H9 (cell line): ENCODE measurements around the gene RCSD1. TPM values are rescaled to one million over a fixed set of nuclear protein-coding genes. Genes with fewer than 3 reads are reported as not detected.

ENCODE experiments used
- DNase-seq: peaks from one replicate; pipeline ENCODE4 v3.0.0-alpha.2; 2017
- H2AFZ ChIP-seq: one replicate; pipeline ENCODE4 v1.6.1; 2013; ENCODE audit warnings: mild to moderate bottlenecking, low read length, control low read depth, moderate library complexity
- H2AK5ac ChIP-seq: 2 replicates; pipeline ENCODE4 v1.6.1; 2013; ENCODE audit warnings: low read length, control low read depth, mixed read lengths; ENCODE audit not compliant: insufficient read length
- H2BK120ac ChIP-seq: one replicate; pipeline ENCODE4 v1.6.1; 2013; ENCODE audit warnings: low read depth, mild to moderate bottlenecking, low read length, control low read depth, inconsistent platforms; ENCODE audit not compliant: poor library complexity, severe bottlenecking
- H2BK12ac ChIP-seq: 2 replicates; pipeline ENCODE4 v1.6.1; 2013; ENCODE audit warnings: low read length, control low read depth, mixed read lengths, low read depth; ENCODE audit not compliant: insufficient read length
- H2BK15ac ChIP-seq: 2 replicates; pipeline ENCODE4 v1.6.1; 2013; ENCODE audit warnings: low read depth, low read length, control low read depth
- H2BK20ac ChIP-seq: one replicate; pipeline ENCODE4 v1.6.1; 2013; ENCODE audit warnings: low read depth, mild to moderate bottlenecking, low read length, control low read depth, inconsistent platforms; ENCODE audit not compliant: poor library complexity, severe bottlenecking
- H2BK5ac ChIP-seq: 2 replicates; pipeline ENCODE4 v1.6.1; 2013; ENCODE audit warnings: low read length, control low read depth, mixed read lengths; ENCODE audit not compliant: insufficient read length
- H3K14ac ChIP-seq: 2 replicates; pipeline ENCODE4 v1.6.1; 2013; ENCODE audit warnings: low read length, control low read depth; ENCODE audit not compliant: insufficient read depth
- H3K18ac ChIP-seq: 2 replicates; pipeline ENCODE4 v1.6.1; 2013; ENCODE audit warnings: low read depth, mild to moderate bottlenecking, mixed read lengths, low read length, control low read depth; ENCODE audit not compliant: insufficient read length
- H3K23ac ChIP-seq: 2 replicates; pipeline ENCODE4 v1.6.1; 2013; ENCODE audit warnings: low read length, control low read depth, mixed read lengths, low read depth; ENCODE audit not compliant: insufficient read length
- H3K23me2 ChIP-seq: 2 replicates; pipeline ENCODE4 v1.6.1; 2013; ENCODE audit warnings: low read depth, mild to moderate bottlenecking, mixed read lengths, low read length, control low read depth; ENCODE audit not compliant: insufficient read length, poor library complexity, severe bottlenecking
- H3K27ac ChIP-seq: 2 replicates; pipeline ENCODE4 v1.5.1; 2013; ENCODE audit warnings: low read length, control low read depth, mixed read lengths, low read depth; ENCODE audit not compliant: insufficient read length
- H3K27me3 ChIP-seq: 2 replicates; pipeline ENCODE4 v1.6.1; 2013; ENCODE audit warnings: low read length, control low read depth, inconsistent platforms; ENCODE audit not compliant: insufficient read depth
- H3K4ac ChIP-seq: 2 replicates; pipeline ENCODE4 v1.6.1; 2013; ENCODE audit warnings: low read depth, mild to moderate bottlenecking, control low read depth, inconsistent platforms, low read length, moderate library complexity
- H3K4me1 ChIP-seq: 2 replicates; pipeline ENCODE4 v1.6.1; 2013; ENCODE audit warnings: low read length, control low read depth, inconsistent platforms; ENCODE audit not compliant: insufficient read depth
- H3K4me2 ChIP-seq: 2 replicates; pipeline ENCODE4 v1.6.1; 2013; ENCODE audit warnings: low read length, control low read depth, mixed read lengths; ENCODE audit not compliant: insufficient read length, insufficient read depth
- H3K56ac ChIP-seq: 2 replicates; pipeline ENCODE4 v1.6.1; 2013; ENCODE audit warnings: low read depth, mild to moderate bottlenecking, mixed read lengths, low read length, control low read depth; ENCODE audit not compliant: insufficient read length
- H3K79me1 ChIP-seq: 2 replicates; pipeline ENCODE4 v1.6.1; 2013; ENCODE audit warnings: low read depth, mild to moderate bottlenecking, moderate library complexity, low read length, control low read depth, inconsistent platforms; ENCODE audit not compliant: insufficient read depth, poor library complexity, severe bottlenecking
- H3K79me2 ChIP-seq: 2 replicates; pipeline ENCODE4 v1.6.1; 2013; ENCODE audit warnings: low read length, control low read depth, inconsistent platforms; ENCODE audit not compliant: insufficient read depth
- H3K9ac ChIP-seq: 2 replicates; pipeline ENCODE4 v1.6.1; 2013; ENCODE audit warnings: low read length, control low read depth, mixed read lengths; ENCODE audit not compliant: insufficient read length; ENCODE audit errors: extremely low read depth
- H3K9me3 ChIP-seq: one replicate; pipeline ENCODE4 v1.6.1; 2013; ENCODE audit warnings: low read depth, low read length, inconsistent platforms; ENCODE audit not compliant: control insufficient read depth
- H3T11ph ChIP-seq: one replicate; pipeline ENCODE4 v1.6.1; 2013; ENCODE audit warnings: mild to moderate bottlenecking, low read length, control low read depth, inconsistent platforms
- H4K20me1 ChIP-seq: one replicate; pipeline ENCODE4 v1.6.1; 2013; ENCODE audit not compliant: control insufficient read depth, insufficient read length, insufficient read depth
- H4K5ac ChIP-seq: 2 replicates; pipeline ENCODE4 v1.6.1; 2013; ENCODE audit warnings: low read depth, mild to moderate bottlenecking, mixed read lengths, low read length, control low read depth; ENCODE audit not compliant: insufficient read length
- H4K8ac ChIP-seq: replicated peaks from 2 replicates; pipeline ENCODE4 v1.6.1; 2013; ENCODE audit warnings: low read length, control low read depth, mixed read lengths, low read depth; ENCODE audit not compliant: insufficient read length
- H4K91ac ChIP-seq: 2 replicates; pipeline ENCODE4 v1.6.1; 2013; ENCODE audit warnings: low read depth, mild to moderate bottlenecking, moderate library complexity, mixed read lengths, low read length, control low read depth; ENCODE audit not compliant: insufficient read length
- H3K27ac Mint-ChIP-seq, 3 experiments: 2 replicates in 2 of 3; 3 replicates in 1 of 3; pipeline ENCODE4 v1.8.0; 2020 to 2021; ENCODE audit warnings: mixed read lengths in 3 of 3, mild to moderate bottlenecking in 1 of 3, moderate library complexity in 1 of 3
- H3K27me3 Mint-ChIP-seq: 2 replicates; pipeline ENCODE4 v1.8.0; 2021; ENCODE audit warnings: low read depth, mild to moderate bottlenecking, moderate library complexity, mixed read lengths
- H3K36me3 Mint-ChIP-seq, 3 experiments: 2 replicates in 2 of 3; 3 replicates in 1 of 3; pipeline ENCODE4 v1.8.0; 2020 to 2021; ENCODE audit warnings: low read depth in 3 of 3, mixed read lengths in 3 of 3; ENCODE audit not compliant: insufficient read depth in 1 of 3
- H3K4me1 Mint-ChIP-seq, 2 experiments: 2 replicates each; pipeline ENCODE4 v1.8.0; 2020; ENCODE audit warnings: mixed read lengths in 2 of 2
- H3K4me3 Mint-ChIP-seq, 2 experiments: 2 replicates in 1 of 2; 3 replicates in 1 of 2; pipeline ENCODE4 v1.8.0; 2020 to 2021; ENCODE audit warnings: mild to moderate bottlenecking in 2 of 2, mixed read lengths in 2 of 2, moderate library complexity in 1 of 2
- H3K9me3 Mint-ChIP-seq, 2 experiments: 2 replicates in 1 of 2; 3 replicates in 1 of 2; pipeline ENCODE4 v1.8.0; 2020; ENCODE audit warnings: mild to moderate bottlenecking in 2 of 2, mixed read lengths in 2 of 2, moderate library complexity in 1 of 2
- CTCF ChIP-seq: fragments of 200-600 bp; sonication (generic); conservative IDR thresholded peaks from 3 replicates; pipeline ENCODE4 v1.8.0; 2021; ENCODE audit warnings: antibody characterized with exemption, mild to moderate bottlenecking
- WGBS: extraction: QIAGEN DNeasy Blood & Tissue Kit; methylation state at CpG from one replicate; pipeline ENCODE4 v1.1.7; 2013; ENCODE audit warnings: missing lambda C conversion rate, low lambda C conversion rate, mixed read lengths; ENCODE audit not compliant: insufficient read length; ENCODE audit errors: extremely low coverage; 5-methylcytosine and 5-hydroxymethylcytosine counted together
- total RNA-seq: library from RNA; stranded (reverse); gene quantifications from 2 replicates; pipeline ENCODE4 v1.2.1, GENCODE V29; 2021

RCSD1 gene
- total RNA-seq, 1 experiment from 2014 or later: 0.13 TPM

GRCh38 chr1:167658574-167659328 lies 28.7 kb downstream of the RCSD1 start:
- no peak overlapping the region for H3K56ac ChIP-seq
- H3K27ac Mint-ChIP-seq: no peak overlapping the region
- H3K79me2 ChIP-seq: no peaks in the 10 kb centered on the region
- TF ChIP-seq CTCF: no peak
- no peaks in the 10 kb centered on the region for H4K20me1 ChIP-seq
- no peaks in the 10 kb centered on the region for H3K27me3 ChIP-seq
- H3K27ac ChIP-seq: no peak overlapping the region
- no peak overlapping the region for H3K18ac ChIP-seq
- H3K9ac ChIP-seq: no peak overlapping the region
- no peak overlapping the region for H3T11ph ChIP-seq
- H4K8ac ChIP-seq: no peak overlapping the region
- H2BK20ac ChIP-seq: no peak overlapping the region
- H3K36me3 Mint-ChIP-seq: no peaks in the 10 kb centered on the region
- no peak overlapping the region for H3K23ac ChIP-seq
- peaks cover 5 to 9% of the 10 kb centered on the region in 2 experiments; a peak in 3 of 4 replicates for H3K4me1 Mint-ChIP-seq
- no peaks in the 10 kb centered on the region for H3K4me1 ChIP-seq
- H2BK5ac ChIP-seq: no peak overlapping the region
- no peak overlapping the region for H2BK12ac ChIP-seq
- no peak overlapping the region for H3K14ac ChIP-seq
- no peaks in the 10 kb centered on the region for H3K23me2 ChIP-seq
- H3K9me3 ChIP-seq: no peaks in the 10 kb centered on the region
- no peak overlapping the region for H2BK120ac ChIP-seq
- no peaks in the 10 kb centered on the region for H3K79me1 ChIP-seq
- no peak for DNase-seq
- H3K9me3 Mint-ChIP-seq: no peaks in the 10 kb centered on the region
- peaks cover 12% of the 10 kb centered on the region; the same call in 1 of the 2 replicates for H3K27me3 Mint-ChIP-seq
- H4K91ac ChIP-seq: no peak overlapping the region
- no peak overlapping the region for H3K4ac ChIP-seq
- H2AK5ac ChIP-seq: no peak overlapping the region
- H2AFZ ChIP-seq: no peak overlapping the region
- no peak overlapping the region for H2BK15ac ChIP-seq
- H3K4me3 Mint-ChIP-seq: no peak overlapping the region
- no peak overlapping the region for H3K4me2 ChIP-seq
- no peak overlapping the region for H4K5ac ChIP-seq
- no CpG with 5 or more reads among the region's 10 CpGs for WGBS
